ENCODE results near the gene EGR1.
"Not testable (repeated sequence)": the region's sequence is repeated elsewhere in the genome, so short reads cannot be mapped to it uniquely, and the experiment has no call there.

EGR1 gene

GRCh38 chr5:138470322-138471051 is 5.2 kb downstream of the EGR1 start:
- no peak for DNase-seq

GRCh38 chr5:138471052-138471361 is 5.7 kb downstream of the EGR1 start:
- no peak for DNase-seq

GRCh38 chr5:138472353-138472752 is 7.1 kb downstream of the EGR1 start:
- DNase-seq, result no peak

- not testable (repeated sequence) for DNase-seq
These were observed 7.9 kb downstream of the EGR1 start for GRCh38 chr5:138473151-138473550.

GRCh38 chr5:138476918-138477317 is 11.6 kb downstream of the EGR1 start:
- DNase-seq, result no peak

- no peak for DNase-seq
These were observed 17.4 kb downstream of the EGR1 start for GRCh38 chr5:138482638-138483037.

GRCh38 chr5:138488481-138488945 is 23.2 kb downstream of the EGR1 start:
- DNase-seq, result no peak

GRCh38 chr5:138489683-138490061 is 24.4 kb downstream of the EGR1 start:
- DNase-seq, result no peak

- DNase-seq, result no peak
These were observed 25.5 kb downstream of the EGR1 start for GRCh38 chr5:138490648-138491283.

GRCh38 chr5:138491284-138491648 is 26.0 kb downstream of the EGR1 start:
- DNase-seq, result no peak

- DNase-seq, result peak; percentile 73
These were observed 26.6 kb downstream of the EGR1 start for GRCh38 chr5:138491669-138492559.

- no peak for DNase-seq
These were observed 27.3 kb downstream of the EGR1 start for GRCh38 chr5:138492560-138493045.

- DNase-seq, result no peak
These were observed 30.1 kb downstream of the EGR1 start for GRCh38 chr5:138495351-138495750.

- DNase-seq, result no peak
These were observed 33.1 kb downstream of the EGR1 start for GRCh38 chr5:138498376-138498775.

GRCh38 chr5:138502121-138502520 is 36.8 kb downstream of the EGR1 start:
- DNase-seq, result no peak

- no peak for DNase-seq
These were observed 37.2 kb downstream of the EGR1 start for GRCh38 chr5:138502521-138502920.

GRCh38 chr5:138503487-138504270 is 38.4 kb downstream of the EGR1 start:
- DNase-seq, result peak; percentile 53

GRCh38 chr5:138504799-138505198 is 39.5 kb downstream of the EGR1 start:
- no peak for DNase-seq

- DNase-seq, result no peak
These were observed 41.4 kb downstream of the EGR1 start for GRCh38 chr5:138506370-138507306.

GRCh38 chr5:138507485-138507884 is 42.2 kb downstream of the EGR1 start:
- peak; percentile 83 for DNase-seq

GRCh38 chr5:138508958-138509357 is 43.7 kb downstream of the EGR1 start:
- DNase-seq, result no peak

GRCh38 chr5:138514021-138514420 is 48.7 kb downstream of the EGR1 start:
- DNase-seq, result peak; percentile 87

Measured in MV-4-11 (cell line).